Left lung (tissue), 14 donors: ENCODE results near the gene OR5AL1. TPM values are rescaled to one million over a fixed set of nuclear protein-coding genes. Genes with fewer than 3 reads are reported as not detected.
"Not testable (repeated sequence)": the region's sequence is repeated elsewhere in the genome, so short reads cannot be mapped to it uniquely, and the experiment has no call there.

Source experiments
- ATAC-seq: fragments of 200-7000 bp; cut with Tn5 transposase; one replicate; pipeline ENCODE4 v1.9.1; 2020; ENCODE audit warnings: moderate library complexity
- DNase-seq, 4 donors: peaks; one replicate each; pipeline ENCODE4 v3.0.0-alpha.2; 2013 to 2020
- H3K27ac ChIP-seq, 2 donors: fragments of 200-600 bp; sonication (generic) in 1 of 2; one replicate each; pipeline versions ENCODE4 v1.5.0 to v1.8.0; 2020 to 2021
- H3K27me3 ChIP-seq, 2 donors: fragments of 200-600 bp; sonication (generic) in 1 of 2; one replicate each; pipeline versions ENCODE4 v1.5.0 to v1.8.0; 2020 to 2021
- H3K36me3 ChIP-seq, 2 donors: fragments of 200-600 bp; sonication (generic) in 1 of 2; one replicate each; pipeline versions ENCODE4 v1.5.0 to v1.8.0; 2020 to 2021
- H3K4me1 ChIP-seq, 2 donors: fragments of 200-600 bp; one replicate each; pipeline ENCODE4 v1.8.0; 2021
- H3K4me3 ChIP-seq, 2 donors: fragments of 200-600 bp; sonication (generic) in 1 of 2; one replicate each; pipeline versions ENCODE4 v1.5.0 to v1.8.0; 2020 to 2021; ENCODE audit warnings: mild to moderate bottlenecking in 1 of 2
- H3K9me3 ChIP-seq, 2 donors: fragments of 200-600 bp; sonication (generic) in 1 of 2; one replicate each; pipeline versions ENCODE4 v1.5.0 to v1.8.0; 2020 to 2021
- intact Hi-C, 2 donors: fragments of 100-400 bp; cut with DNase I; formaldehyde crosslinking; loops; one replicate each; pipeline versions ENCODE4 v1.11.2 to v1.14.2; 2022
- long read RNA-seq, 12 donors: library from polyadenylated mRNA in 2 of 12; unstranded in 2 of 12; transcript quantifications; one replicate each; pipeline ENCODE4 v2.0.0 and lab custom pipeline, GENCODE V29; 2019 to 2026
- polyA plus RNA-seq, 6 donors: library from polyadenylated mRNA; unstranded; fragments of 120-200 nt; gene quantifications; one replicate each; pipeline ENCODE4 v1.2.1, GENCODE V29; 2013; ENCODE audit not compliant: insufficient read length in 6 of 6
- total RNA-seq, 2 donors: library from RNA; stranded (reverse); fragmentation: NEBNext Ultra II Directional; extraction: Animal tissue kit (Norgen Biotek cat#: 25700); gene quantifications; one replicate each; pipeline ENCODE4 v1.2.1, GENCODE V29; 2021
- TF ChIP-seq, protein P1 (sequence below), 2 donors: fragments of 200-600 bp; sonication (generic) in 1 of 2; IDR thresholded peaks; one replicate each; pipeline versions ENCODE4 v1.5.0 to v1.8.0; 2021; ENCODE audit warnings: antibody characterized with exemption in 2 of 2
- donor health status: DM: no; HTN: yes; CAD: no.
- donor health status: DM: no; HTN: no; CAD: no.

Gene OR5AL1
- total RNA-seq: not detected
- not detected for polyA plus RNA-seq
- long read RNA-seq, donor 1: 0 reads
- long read RNA-seq, donor 2: 0 reads
- long read RNA-seq, donor 3: 0 reads
- long read RNA-seq, donor 4: 0 reads
- long read RNA-seq, donor 5: 0 reads
- long read RNA-seq, donor 6: 0 reads
- long read RNA-seq, donor 7: 0 reads
- long read RNA-seq, donor 8: 0 reads
- long read RNA-seq, donor 9: 0 reads
- long read RNA-seq, donor 10: 0 reads
- long read RNA-seq, donor 11: 0 reads
- long read RNA-seq, donor 12: 0 reads

DNA sequence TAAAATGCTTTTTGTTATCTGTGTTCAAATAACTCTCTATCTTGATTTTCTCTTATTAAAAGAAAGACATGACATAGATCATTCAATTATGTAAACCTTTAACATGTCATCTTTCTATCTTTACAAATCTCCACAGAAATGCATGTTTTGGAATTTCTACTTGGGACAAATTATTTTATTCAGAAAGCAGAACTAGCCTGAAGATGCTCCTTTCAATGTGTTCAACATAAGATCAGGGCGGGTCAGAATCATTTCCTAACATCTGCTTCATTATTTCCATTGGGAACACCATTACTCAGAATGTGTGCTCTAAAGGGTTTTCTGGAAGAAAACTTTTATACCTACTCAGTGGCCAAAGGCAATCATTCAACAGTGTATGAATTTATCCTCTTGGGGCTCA, at the start of gene OR5AL1:
Gene OR5AL1 (plus strand): TSS at position 301 of the 400 bp plus-strand sequence.
- no peaks in the 10 kb centered on the region for H3K36me3 ChIP-seq
- H3K27ac ChIP-seq: no peak within 1 kb of the TSS
- no peak within 1 kb of the TSS for H3K4me3 ChIP-seq
- intact Hi-C loops: no loop called here
- ATAC-seq: no peak
- H3K4me1 ChIP-seq: no peaks in the 10 kb centered on the region
- no peaks in the 10 kb centered on the region for H3K27me3 ChIP-seq
- H3K9me3 ChIP-seq: peaks cover 0 to 8% of the 10 kb centered on the region in 2 donors
- no peak for DNase-seq
- TF ChIP-seq, protein P1, sequence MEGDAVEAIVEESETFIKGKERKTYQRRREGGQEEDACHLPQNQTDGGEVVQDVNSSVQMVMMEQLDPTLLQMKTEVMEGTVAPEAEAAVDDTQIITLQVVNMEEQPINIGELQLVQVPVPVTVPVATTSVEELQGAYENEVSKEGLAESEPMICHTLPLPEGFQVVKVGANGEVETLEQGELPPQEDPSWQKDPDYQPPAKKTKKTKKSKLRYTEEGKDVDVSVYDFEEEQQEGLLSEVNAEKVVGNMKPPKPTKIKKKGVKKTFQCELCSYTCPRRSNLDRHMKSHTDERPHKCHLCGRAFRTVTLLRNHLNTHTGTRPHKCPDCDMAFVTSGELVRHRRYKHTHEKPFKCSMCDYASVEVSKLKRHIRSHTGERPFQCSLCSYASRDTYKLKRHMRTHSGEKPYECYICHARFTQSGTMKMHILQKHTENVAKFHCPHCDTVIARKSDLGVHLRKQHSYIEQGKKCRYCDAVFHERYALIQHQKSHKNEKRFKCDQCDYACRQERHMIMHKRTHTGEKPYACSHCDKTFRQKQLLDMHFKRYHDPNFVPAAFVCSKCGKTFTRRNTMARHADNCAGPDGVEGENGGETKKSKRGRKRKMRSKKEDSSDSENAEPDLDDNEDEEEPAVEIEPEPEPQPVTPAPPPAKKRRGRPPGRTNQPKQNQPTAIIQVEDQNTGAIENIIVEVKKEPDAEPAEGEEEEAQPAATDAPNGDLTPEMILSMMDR (IDR thresholded peaks at IDR 0.05): no peak

DNA sequence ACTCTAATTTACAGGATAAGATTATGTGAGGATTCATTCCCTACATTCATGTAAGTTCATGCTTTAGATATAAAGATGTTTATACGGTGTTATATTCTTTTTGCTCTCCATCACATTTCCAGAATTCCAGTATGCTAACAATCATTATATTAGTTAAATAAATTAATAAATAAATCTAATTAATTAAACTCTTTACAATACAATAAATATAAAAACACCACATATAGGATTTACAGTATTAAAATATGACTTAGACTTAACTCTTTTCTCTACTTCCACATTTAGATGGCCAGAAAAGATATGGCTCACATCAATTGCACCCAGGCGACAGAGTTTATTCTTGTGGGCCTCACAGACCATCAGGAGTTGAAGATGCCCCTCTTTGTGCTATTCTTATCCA, 37.2 kb upstream of the OR5AL1 start, which contains the start of gene OR8U1:
Gene OR8U1 (plus strand): TSS at position 301 of the 400 bp plus-strand sequence. CDS start 0 bp downstream, at position 301.
- Histone ChIP-seq H3K36me3 (no peaks in the 10 kb centered on the region), H3K4me1 (no peaks in the 10 kb centered on the region), H3K4me3 (no peak within 1 kb of the TSS), H3K27ac (no peak within 1 kb of the TSS), H3K27me3 (no peaks in the 10 kb centered on the region), H3K9me3 (no peaks in the 10 kb centered on the region)
- intact Hi-C loops: no loop called here
- TF ChIP-seq, protein P1 (IDR thresholded peaks at IDR 0.05): no peak
- DNase-seq: no peak
- ATAC-seq: no peak

DNA sequence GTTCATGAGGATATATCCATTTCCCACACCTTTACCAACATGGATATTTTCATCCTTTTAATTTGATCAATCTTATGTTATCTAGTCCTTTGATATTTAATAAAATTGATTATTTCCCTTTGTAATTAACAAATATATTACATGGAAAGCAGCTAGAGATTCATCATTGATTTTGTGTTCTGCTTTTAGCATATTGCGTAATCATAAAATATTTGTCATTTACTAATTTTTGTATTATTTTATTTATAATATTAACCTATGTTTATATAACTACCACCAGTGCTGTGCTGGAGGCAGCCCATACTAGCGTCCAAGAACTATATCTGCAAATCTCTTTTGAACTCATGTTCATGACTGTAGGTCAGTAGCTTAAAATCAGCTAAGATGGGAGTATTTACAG, 32.4 kb upstream of the OR5AL1 start:
- ATAC-seq (no peak), DNase-seq (no peak)
- Histone ChIP-seq H3K9me3 (no peaks in the 10 kb centered on the region), H3K36me3 (no peaks in the 10 kb centered on the region), H3K27ac (no peak overlapping the region), H3K4me1 (no peaks in the 10 kb centered on the region), H3K27me3 (no peaks in the 10 kb centered on the region), H3K4me3 (no peak overlapping the region)
- TF ChIP-seq, protein P1 (IDR thresholded peaks at IDR 0.05): no peak
- intact Hi-C loops: no loop called here

DNA sequence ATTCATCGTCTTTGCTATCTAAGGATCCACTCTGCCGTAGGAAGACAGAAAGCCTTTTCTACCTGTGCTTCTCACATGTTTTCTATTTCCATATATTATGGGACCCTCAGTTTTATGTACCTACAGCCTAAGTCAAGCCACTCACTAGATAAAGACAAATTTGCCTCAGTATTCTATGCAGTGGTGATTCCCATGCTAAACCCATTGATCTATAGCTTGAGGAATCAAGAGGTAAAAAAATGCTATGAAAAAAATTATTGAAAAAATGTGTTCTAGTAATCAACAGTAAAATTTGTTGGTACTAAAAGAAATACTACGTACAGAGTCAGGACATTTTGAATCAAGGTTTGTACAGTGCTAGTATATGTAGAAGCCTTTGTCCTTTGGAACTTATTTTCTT, 18.1 kb upstream of the OR5AL1 start:
- intact Hi-C loops: no loop called here
- Histone ChIP-seq H3K27ac (no peak overlapping the region), H3K4me1 (no peaks in the 10 kb centered on the region), H3K27me3 (no peaks in the 10 kb centered on the region), H3K9me3 (peaks cover 0 to 4% of the 10 kb centered on the region in 2 donors), H3K4me3 (no peak overlapping the region), H3K36me3 (no peaks in the 10 kb centered on the region)
- ATAC-seq (no peak), DNase-seq (no peak)
- TF ChIP-seq, protein P1 (IDR thresholded peaks at IDR 0.05): no peak

DNA sequence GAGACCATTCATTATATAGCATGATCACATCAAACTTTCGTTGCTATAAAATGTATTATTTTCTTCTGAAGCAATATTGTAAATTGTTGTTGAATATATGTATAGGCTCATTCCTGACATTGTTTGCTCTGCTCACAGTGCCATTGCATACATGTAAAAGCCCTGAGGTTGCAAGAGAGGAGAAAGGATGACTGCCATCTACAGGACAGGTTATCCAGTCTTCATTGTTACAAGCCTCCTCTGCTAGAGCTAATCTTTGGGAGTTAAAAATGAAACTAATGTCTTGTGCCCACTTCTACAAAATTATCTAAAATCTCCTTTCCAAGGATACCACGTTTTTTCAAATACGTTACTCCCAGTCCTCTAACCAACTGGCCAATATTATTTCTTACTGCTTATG, 16.4 kb upstream of the OR5AL1 start:
- H3K27me3 ChIP-seq: no peaks in the 10 kb centered on the region
- H3K4me3 ChIP-seq: no peak overlapping the region
- DNase-seq (no peak), ATAC-seq (no peak)
- TF ChIP-seq, protein P1 (IDR thresholded peaks at IDR 0.05): no peak
- no peaks in the 10 kb centered on the region for H3K4me1 ChIP-seq
- H3K36me3 ChIP-seq: no peaks in the 10 kb centered on the region
- intact Hi-C loops: no loop called here
- H3K9me3 ChIP-seq: peaks cover 0 to 7% of the 10 kb centered on the region in 2 donors
- no peak overlapping the region for H3K27ac ChIP-seq

DNA sequence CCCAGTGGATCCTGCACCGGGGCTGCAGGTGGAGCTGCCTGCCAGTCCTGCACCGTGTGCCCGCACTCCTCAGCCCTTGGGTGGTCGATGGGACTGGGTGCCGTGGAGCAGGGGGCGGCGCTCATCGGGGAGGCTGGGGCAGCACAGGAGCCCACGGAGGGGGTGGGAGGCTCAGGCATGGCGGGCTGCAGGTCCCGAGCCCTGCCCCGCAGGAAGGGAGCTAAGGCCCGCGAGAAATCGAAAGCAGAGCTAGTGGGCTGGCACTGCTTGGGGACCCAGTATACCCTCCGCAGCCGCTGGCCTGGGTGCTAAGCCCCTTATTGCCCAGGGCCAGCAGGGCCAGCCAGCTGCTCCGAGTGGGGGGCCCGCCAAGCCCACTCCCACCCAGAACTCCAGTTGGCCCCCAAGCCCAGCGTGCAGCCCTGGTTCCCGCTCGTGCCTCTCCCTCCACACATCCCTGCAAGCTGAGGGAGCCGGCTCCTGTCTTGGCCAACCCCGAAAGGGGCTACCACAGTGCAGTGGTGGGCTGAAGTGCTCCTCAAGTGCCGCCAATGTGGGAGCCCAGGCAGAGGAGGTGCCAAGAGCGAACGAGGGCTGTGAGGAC, 10.5 kb upstream of the OR5AL1 start:
- H3K36me3 ChIP-seq, H3K27me3 ChIP-seq, H3K4me3 ChIP-seq, H3K27ac ChIP-seq, ATAC-seq, H3K4me1 ChIP-seq, intact Hi-C loops: not testable (repeated sequence)
- peak in 1 of 4 donors; percentile 64 for DNase-seq
- peaks cover 0 to 20% of the 10 kb centered on the region in 2 donors for H3K9me3 ChIP-seq
